DMS153 treated with DMSO at 0.1 percent for 48 hours (cell line): Measurements from ENCODE around the gene PRKCH.
A peak's percentile ranks its signal among the peaks of the same experiment; 100 is the strongest.
"Not testable (repeated sequence)": the region's sequence is repeated elsewhere in the genome, so short reads cannot be mapped to it uniquely, and the experiment has no call there.

ENCODE experiments used
- DNase-seq: peaks from one replicate; lab custom pipeline; 2025; ENCODE audit not compliant: unreplicated experiment; lab: John Stamatoyannopoulos, UW

PRKCH gene

GRCh38 chr14:61388173-61388975 lies 67.0 kb downstream of the PRKCH start:
- peak; percentile 99 for DNase-seq

GRCh38 chr14:61388976-61389576 lies 67.7 kb downstream of the PRKCH start:
- DNase-seq = no peak

DNA sequence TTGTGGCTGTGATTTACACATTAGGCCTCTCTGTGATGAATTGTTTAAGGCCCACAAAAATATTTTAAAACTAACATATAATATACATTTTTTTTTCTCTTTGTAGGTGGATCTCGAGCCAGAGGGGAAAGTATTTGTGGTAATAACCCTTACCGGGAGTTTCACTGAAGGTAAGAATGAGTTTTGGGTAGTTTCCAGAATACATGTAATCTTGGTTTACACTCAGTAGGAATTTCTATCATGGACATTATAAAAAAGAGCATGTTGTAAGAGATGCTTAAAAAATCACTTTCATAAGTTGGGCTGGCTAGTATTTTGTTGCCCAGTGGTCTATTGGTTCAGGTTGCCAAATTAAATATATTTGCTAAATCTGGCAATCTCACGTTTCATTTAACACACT lies 69.7 kb downstream of the PRKCH start:
- no peak for DNase-seq

- DNase-seq = no peak
Observed at GRCh38 chr14:61392297-61392696, 70.9 kb downstream of the PRKCH start.

DNA sequence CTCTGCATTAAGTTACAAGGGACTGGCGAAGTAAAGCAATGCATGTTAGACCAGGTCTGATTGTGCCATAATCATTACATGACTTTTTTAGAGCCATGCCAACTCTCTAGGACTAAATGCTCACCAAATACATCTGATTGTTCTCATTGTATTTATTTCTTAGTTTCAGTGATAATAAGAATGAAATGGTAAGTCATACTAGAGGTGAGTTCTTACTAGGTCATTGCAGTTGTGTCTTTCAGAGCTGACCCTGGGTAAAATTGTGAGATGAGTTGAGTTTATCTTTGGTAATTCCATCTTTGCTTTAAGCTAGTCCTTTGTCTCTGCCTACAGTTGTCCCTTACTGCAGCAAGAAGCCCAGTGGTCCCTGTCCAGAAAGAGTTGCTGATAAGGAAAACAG lies 73.2 kb downstream of the PRKCH start:
- no peak for DNase-seq

DNA sequence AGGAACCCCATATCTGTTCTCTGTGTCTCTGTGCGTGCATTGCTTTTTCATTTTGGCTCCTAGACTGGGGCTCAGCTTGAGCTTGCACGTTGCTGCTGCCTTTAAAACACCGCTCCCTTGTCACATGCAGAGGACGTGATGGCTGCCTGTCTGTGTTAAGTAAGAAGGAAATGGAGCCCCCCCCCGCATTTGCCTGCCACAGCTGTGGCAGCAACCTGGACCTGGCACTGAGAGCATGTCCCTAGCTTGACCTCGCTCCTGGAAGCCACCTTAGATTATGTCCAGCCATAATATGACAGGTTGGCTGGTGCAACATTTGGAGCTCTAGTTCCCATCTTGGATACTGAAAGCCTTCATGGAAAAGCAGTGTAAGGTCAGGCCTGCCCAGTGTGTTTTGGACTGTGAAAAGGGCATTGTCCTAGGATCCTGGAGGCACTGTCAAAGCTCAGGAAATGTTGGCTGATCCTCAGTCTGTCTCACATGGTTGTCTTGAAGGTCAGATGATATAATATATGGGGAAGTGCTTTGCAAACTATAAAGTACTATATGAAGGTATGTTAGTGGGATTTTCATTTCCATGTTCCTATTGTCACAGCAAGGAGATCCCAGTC lies 73.8 kb downstream of the PRKCH start:
- DNase-seq = no peak

DNA sequence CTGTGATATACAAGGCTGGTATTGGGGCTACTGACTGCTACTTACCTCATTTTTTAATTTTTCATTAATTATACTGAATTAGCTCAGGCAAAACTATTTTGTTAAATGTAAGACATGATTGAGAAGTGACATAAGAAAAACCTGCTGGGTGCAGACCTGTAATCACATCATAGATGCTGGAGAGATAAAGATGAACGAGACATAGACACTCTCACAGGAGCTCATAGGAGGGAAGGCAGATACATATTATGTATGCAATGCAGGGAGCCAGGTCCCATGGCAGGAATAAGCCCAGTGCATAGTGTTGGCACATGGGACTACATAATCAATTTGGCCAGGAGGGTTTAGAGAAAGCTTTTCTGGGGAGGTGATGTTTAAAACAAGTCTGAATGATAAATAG lies 74.9 kb downstream of the PRKCH start:
- DNase-seq = no peak

GRCh38 chr14:61396694-61397093 lies 75.3 kb downstream of the PRKCH start:
- no peak for DNase-seq

DNA sequence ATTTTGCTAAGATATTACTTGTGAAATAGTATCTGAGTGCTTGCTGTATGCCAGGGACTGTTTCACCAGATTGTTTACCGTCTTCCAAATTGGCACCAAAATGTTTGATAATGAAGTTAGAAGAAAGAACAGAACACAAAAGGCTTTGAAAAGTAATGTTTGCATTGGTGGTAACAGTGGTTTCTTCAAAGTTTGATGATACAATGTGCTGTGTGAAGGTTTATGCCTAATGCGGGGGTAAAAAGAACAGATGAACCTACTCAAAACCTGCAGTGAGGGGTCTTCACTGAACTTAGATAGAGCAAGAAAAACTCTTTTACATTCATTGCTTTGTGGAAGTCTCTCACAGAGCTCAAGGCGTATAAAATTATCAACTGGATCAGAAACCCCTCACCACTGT lies 76.2 kb downstream of the PRKCH start:
- DNase-seq = no peak

DNA sequence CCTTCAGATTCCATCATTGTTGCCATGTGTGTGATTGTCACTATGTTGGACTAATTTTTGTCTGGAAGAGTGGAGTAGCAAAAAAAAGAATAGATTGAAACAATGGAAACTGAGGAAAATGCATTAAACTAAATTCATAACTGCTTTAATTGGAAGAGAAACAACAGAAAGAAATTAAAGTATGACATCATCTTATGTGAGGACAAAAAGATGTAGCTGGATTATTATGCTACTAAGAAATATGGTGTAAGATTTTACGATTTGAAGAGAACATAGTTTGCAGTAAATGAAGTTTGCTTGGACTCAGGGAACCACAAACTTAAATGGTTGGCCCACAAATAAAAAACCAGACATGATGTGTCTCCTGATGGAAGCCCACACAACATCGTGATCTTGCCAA lies 76.8 kb downstream of the PRKCH start:
- no peak for DNase-seq

DNA sequence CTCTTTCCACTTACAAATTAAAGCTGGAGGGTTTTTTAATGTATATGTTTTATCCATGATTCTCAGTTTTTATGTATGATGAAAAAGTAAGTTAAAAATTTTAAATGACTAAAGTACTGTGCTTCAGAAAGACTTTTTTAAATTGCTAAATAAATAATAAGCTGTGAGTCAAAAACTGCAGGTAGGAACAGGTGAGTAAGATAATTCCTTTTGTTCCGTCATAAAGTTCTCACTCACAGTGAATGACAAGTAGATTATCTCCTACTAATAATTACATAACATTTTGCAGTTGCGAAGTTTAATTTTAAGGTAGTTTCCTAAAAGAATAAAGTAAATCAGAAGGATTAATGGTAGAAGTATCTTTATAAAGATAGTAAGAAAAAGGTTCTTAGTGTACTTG lies 78.0 kb downstream of the PRKCH start:
- no peak for DNase-seq

DNA sequence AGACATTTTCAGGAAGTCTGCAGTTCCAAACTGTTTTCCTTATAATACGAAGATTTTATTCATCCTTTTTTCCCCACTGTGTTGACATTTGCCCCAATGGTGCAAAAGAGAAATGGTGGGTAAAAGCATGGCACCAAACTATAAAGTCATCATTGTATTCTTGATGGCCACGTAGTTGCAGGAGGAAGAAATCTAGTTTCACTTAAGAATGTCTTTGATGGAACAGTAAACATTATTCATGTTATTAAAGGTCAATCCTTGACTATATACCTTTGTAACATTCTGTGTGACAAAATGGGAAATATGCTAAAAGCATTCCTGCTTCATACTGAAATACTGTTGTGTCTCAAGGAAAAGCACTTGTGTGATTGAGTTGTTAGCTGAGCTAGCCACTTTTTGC lies 80.1 kb downstream of the PRKCH start:
- DNase-seq = no peak

DNA sequence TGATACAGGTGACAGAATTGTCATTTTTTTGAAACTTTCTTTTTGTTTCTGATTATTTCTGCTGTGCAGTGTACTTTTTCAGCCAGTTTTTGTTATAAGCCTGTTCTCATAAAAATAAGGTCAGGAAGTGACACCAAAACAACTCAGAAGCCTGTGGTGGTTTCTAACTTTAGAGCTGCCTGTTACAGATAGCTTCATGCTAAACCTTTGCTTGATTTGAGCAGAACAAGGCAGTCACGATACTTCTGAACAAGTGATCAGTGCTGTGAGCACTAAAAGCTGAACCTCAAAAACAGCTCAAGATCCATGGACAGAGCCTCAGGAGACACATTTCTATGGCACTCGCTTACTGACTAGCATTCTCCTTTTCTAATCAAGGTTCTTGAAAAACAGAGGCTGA lies 82.0 kb downstream of the PRKCH start:
- no peak for DNase-seq

DNA sequence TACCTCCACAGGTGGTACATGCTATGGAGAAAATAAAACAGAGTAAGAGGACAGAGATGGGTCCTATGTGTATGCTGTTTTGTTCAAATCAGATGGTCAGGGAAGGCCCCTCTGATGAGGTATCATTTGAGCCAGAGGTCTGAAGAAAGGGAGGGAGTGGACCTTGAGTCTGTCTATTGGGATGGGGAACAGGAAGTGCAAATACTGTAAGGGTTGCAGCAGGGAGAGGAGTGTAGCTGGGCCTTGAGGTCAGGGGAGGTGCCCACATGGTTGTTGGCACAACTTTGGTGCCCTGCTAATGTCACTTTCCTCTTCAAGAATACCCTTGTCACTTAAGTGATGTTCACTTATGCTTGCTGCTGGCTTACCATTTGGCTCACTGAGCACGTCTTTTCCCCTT lies 83.3 kb downstream of the PRKCH start:
- no peak for DNase-seq

GRCh38 chr14:61406198-61406597 lies 84.8 kb downstream of the PRKCH start:
- peak; percentile 64 for DNase-seq

DNA sequence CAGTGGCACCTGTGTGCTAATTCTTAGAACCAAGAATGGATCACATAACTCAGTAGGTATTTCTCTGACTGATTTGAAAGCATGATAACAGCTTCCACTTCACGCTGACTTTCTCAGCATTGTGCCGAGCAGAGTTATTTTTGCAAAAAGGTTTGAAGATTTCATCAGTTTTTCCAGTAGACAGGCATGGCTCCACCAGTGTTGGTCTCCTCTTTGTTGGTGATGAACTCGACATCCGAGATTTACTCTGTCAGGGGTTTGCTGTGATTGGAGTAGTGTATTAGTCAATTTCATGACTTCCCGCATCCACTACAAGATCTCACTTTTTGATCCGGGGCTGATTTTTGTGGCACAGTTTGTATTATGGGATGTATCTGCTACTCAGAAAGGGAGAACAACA lies 85.3 kb downstream of the PRKCH start:
- no peak for DNase-seq

DNA sequence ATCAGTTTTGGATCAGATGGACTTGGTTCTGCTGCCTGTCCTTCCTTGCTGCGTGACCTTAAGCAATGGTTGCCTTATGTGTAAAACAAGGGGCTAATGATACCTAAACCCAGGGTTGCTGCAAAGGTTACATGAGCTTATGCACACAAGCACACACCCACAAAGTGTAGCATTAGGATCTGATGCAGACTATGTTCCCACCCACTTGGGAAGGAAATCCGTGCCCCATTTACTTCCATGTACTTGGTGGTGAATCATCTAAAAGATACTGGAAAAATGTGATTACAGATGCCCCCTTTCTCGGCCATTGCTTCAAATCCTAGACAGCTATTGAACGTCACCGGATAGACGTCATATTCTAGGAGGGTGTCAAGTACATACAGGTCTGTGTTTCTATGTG lies 87.1 kb downstream of the PRKCH start:
- no peak for DNase-seq

DNA sequence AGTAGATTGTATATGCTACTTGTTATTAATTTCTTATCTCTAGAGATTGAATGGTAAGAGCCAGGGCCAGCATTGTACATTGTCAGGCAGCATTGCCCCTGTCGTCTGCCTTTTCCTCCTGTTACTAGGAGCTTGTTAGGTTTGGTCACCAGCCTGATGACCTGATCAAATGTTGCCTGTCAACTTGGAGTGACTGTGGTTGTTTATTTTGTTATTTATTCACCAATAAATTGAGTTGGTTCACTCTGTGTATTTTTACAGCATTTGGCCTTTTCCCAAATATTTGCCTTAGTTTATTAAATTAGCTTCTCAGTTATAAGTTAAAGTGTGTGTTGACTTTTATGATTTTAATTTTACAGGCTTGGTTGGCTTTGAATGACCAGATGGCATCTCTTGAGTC lies 88.4 kb downstream of the PRKCH start:
- no peak for DNase-seq

DNA sequence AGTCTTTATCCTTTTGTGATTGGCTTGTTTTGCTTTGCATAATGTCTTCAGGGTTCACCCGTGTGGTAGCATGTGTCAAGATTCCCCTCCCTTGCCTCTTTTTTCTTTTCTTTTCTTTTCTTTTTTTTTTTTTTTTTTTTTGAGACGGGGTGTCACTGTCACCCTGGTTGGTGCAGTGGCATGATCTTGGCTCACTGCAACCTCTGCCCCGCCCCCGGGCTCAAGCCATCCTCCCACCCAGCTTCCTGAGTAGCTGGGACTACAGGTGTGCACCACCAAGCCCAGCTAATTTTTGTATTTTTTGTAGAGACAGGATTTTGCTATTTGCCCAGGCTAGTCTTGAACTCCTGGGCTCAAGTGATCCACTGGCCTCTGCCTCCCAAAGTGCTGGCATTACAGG lies 94.6 kb downstream of the PRKCH start:
- not testable (repeated sequence) for DNase-seq

DNA sequence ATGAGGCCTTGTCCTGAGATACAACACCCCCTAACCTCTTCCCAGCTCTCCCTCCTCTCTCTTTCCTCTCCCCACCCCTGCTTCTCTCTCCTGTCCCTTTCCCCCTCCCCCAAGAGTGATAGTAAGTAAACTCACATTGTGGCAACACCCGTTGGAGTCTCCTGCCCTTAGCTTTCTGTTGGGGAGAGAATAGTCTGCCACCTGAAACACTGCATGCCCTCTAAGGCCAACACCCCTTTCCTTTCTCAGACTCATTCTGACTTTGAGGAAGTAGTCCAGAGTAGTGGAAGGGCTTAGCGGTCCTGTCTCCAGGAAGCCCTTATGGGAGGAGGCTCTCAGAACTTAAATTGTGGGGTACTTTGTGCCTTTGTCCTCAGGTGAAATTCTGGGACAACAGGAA lies 95.2 kb downstream of the PRKCH start:
- DNase-seq = no peak

- no peak for DNase-seq
Observed at GRCh38 chr14:61417141-61417540, 95.8 kb downstream of the PRKCH start.

DNA sequence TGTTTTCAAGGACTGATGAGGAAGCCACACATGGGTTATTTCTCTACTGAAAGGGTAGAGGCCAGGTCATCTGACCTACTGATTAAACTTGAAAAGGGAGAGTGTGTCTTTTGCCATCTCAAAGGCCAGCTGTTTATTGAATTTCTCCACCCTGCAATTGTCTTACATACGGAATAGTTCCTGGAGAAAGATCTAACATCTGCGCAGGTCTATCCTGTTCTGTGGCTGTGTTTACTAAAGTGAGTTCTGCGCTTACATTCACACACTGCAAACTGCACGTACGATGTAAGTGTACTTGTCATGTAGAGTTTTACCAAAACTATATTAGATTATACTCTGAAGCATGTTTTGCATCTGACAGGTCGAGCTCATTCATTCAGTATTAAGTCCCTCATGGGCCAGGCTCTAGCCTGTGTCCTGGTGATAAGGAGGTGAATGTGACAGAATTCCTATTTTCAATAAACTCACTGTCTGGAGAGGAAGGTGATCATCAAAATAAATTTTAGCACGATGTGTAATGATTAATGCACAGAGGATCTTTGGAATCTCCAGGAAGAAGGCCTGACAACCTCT lies 96.6 kb downstream of the PRKCH start:
- no peak for DNase-seq
